WTC11 (cell line): ENCODE measurements around the gene PTX4.

ENCODE experiments used
- ATF2 ChIP-seq: sonication (generic); formaldehyde crosslinking; IDR thresholded peaks from 2 replicates; pipeline ENCODE4 v1.8.1; 2022; ENCODE audit warnings: low read depth, missing genetic modification reagents, borderline replicate concordance
- CBFB ChIP-seq: sonication (generic); formaldehyde crosslinking; IDR thresholded peaks from 2 replicates; pipeline ENCODE4 v1.8.1; 2022; ENCODE audit warnings: mild to moderate bottlenecking, low read depth, missing genetic modification reagents
- CDX4 ChIP-seq: fragments of 250-450 bp; sonication (Bioruptor Pico); IDR thresholded peaks from 2 replicates; pipeline ENCODE4 v1.9.0; 2021; ENCODE audit warnings: moderate library complexity, mild to moderate bottlenecking, inconsistent platforms, borderline replicate concordance
- CREB1 ChIP-seq: sonication (generic); formaldehyde crosslinking; IDR thresholded peaks from 2 replicates; pipeline ENCODE4 v1.8.0; 2023; ENCODE audit warnings: mild to moderate bottlenecking, missing genetic modification reagents
- CTCF ChIP-seq: fragments of 200-600 bp; IDR thresholded peaks from 2 replicates; pipeline ENCODE4 v1.8.0; 2022; ENCODE audit warnings: antibody characterized with exemption
- ETV6 ChIP-seq: sonication (generic); formaldehyde crosslinking; IDR thresholded peaks from 2 replicates; pipeline ENCODE4 v1.8.1; 2022; ENCODE audit warnings: mild to moderate bottlenecking, missing genetic modification reagents
- FOXK1 ChIP-seq: sonication (generic); formaldehyde crosslinking; IDR thresholded peaks from 2 replicates; pipeline ENCODE4 v1.8.0; 2022; ENCODE audit warnings: mild to moderate bottlenecking, moderate library complexity, missing genetic modification reagents
- HMGA2 ChIP-seq: fragments of 250-450 bp; sonication (Bioruptor Pico); IDR thresholded peaks from 2 replicates; pipeline ENCODE4 v1.4.0; 2021; ENCODE audit warnings: mild to moderate bottlenecking, moderate library complexity
- USF1 ChIP-seq: sonication (generic); formaldehyde crosslinking; IDR thresholded peaks from 2 replicates; pipeline ENCODE4 v1.8.0; 2022; ENCODE audit warnings: mild to moderate bottlenecking, missing genetic modification reagents
- USF2 ChIP-seq: sonication (generic); formaldehyde crosslinking; IDR thresholded peaks from 2 replicates; pipeline ENCODE4 v1.8.1; 2023; ENCODE audit warnings: mild to moderate bottlenecking, missing genetic modification reagents, moderate library complexity
- ZNF232 ChIP-seq: sonication (generic); formaldehyde crosslinking; IDR thresholded peaks from 2 replicates; pipeline ENCODE4 v1.8.0; 2022; ENCODE audit warnings: mild to moderate bottlenecking, missing genetic modification reagents

- TF ChIP-seq CTCF: no peak
- no peak for TF ChIP-seq CREB1
- no peak for TF ChIP-seq CDX4 (CRISPR knock-in tag)
- TF ChIP-seq ETV6: no peak
- TF ChIP-seq USF2: no peak
- TF ChIP-seq USF1 (CRISPR knock-in tag): no peak
- no peak for TF ChIP-seq HMGA2
- no peak for TF ChIP-seq FOXK1
- no peak for TF ChIP-seq ATF2 (CRISPR knock-in tag)
- no peak for TF ChIP-seq CBFB (CRISPR knock-in tag)
- TF ChIP-seq ZNF232 (CRISPR knock-in tag): no peak
These were observed 44.0 kb upstream of the PTX4 start for GRCh38 chr16:1532771-1533170.
